MM.1S (cell line): ENCODE data around the gene OR51V1.

Experiments
- DNase-seq: peaks from one replicate; pipeline ENCODE4 v3.0.0-alpha.2; 2015
- H2AFZ ChIP-seq: fragments of 300-600 bp; sonication (generic); 2 replicates; pipeline ENCODE4 v1.6.0; 2016; ENCODE audit warnings: antibody characterized with exemption, low read length
- H3F3A ChIP-seq: fragments of 300-600 bp; sonication (generic); 2 replicates; pipeline ENCODE4 v1.6.1; 2016; ENCODE audit warnings: mild to moderate bottlenecking, antibody characterized with exemption, low read length, moderate library complexity, mixed read lengths; ENCODE audit not compliant: insufficient read depth
- H3K27ac ChIP-seq: fragments of 300-600 bp; sonication (generic); 2 replicates; pipeline ENCODE4 v1.5.1; 2016; ENCODE audit warnings: mild to moderate bottlenecking, low read length
- H3K27me3 ChIP-seq: fragments of 300-600 bp; sonication (generic); replicated peaks from 2 replicates; pipeline ENCODE4 v1.6.0; 2016; ENCODE audit warnings: low read length; ENCODE audit not compliant: insufficient read depth
- H3K36me3 ChIP-seq: fragments of 300-600 bp; sonication (generic); replicated peaks from 2 replicates; pipeline ENCODE4 v1.6.1; 2016; ENCODE audit warnings: mild to moderate bottlenecking, low read length, mixed read lengths; ENCODE audit not compliant: insufficient read depth
- H3K4me1 ChIP-seq: fragments of 300-600 bp; sonication (generic); 2 replicates; pipeline ENCODE4 v1.6.1; 2016; ENCODE audit warnings: low read length, mixed read lengths
- H3K4me2 ChIP-seq: fragments of 300-600 bp; sonication (generic); 2 replicates; pipeline ENCODE4 v1.6.0; 2016; ENCODE audit warnings: low read depth, low read length
- H3K4me3 ChIP-seq: fragments of 300-600 bp; sonication (generic); 2 replicates; pipeline ENCODE4 v1.5.1; 2016; ENCODE audit warnings: low read length, mixed read lengths
- H3K79me2 ChIP-seq: fragments of 300-600 bp; sonication (generic); 2 replicates; pipeline ENCODE4 v1.6.1; 2016; ENCODE audit warnings: mixed run types, low read length, mixed read lengths
- H3K9ac ChIP-seq: fragments of 300-600 bp; sonication (generic); 2 replicates; pipeline ENCODE4 v1.6.1; 2016; ENCODE audit warnings: low read length, mixed read lengths
- H3K9me2 ChIP-seq: fragments of 300-600 bp; sonication (generic); replicated peaks from 2 replicates; pipeline ENCODE4 v1.6.1; 2016; ENCODE audit warnings: mild to moderate bottlenecking, low read length, mixed read lengths; ENCODE audit not compliant: insufficient read depth
- H3K9me3 ChIP-seq: fragments of 300-600 bp; sonication (generic); replicated peaks from 2 replicates; pipeline ENCODE4 v1.6.1; 2016; ENCODE audit warnings: mild to moderate bottlenecking, low read length, mixed read lengths; ENCODE audit not compliant: insufficient read depth
- H4K20me1 ChIP-seq: fragments of 300-600 bp; sonication (generic); 2 replicates; pipeline ENCODE4 v1.6.1; 2016; ENCODE audit warnings: mild to moderate bottlenecking, low read length, moderate library complexity, mixed read lengths; ENCODE audit not compliant: insufficient read depth
- EZH2 ChIP-seq: fragments of 300-600 bp; sonication (generic); optimal IDR thresholded peaks from 2 replicates; pipeline ENCODE3; 2017; ENCODE audit warnings: low read depth, mild to moderate bottlenecking, antibody characterized with exemption, low read length, mixed read lengths
- EZH2phosphoT487 ChIP-seq: fragments of 300-600 bp; sonication (generic); IDR thresholded peaks from 2 replicates; pipeline ENCODE4 v1.6.1; 2018; ENCODE audit warnings: antibody characterized with exemption, low read length
- TF ChIP-seq, protein P1 (sequence below): fragments of 300-600 bp; sonication (generic); IDR thresholded peaks from 2 replicates; pipeline ENCODE4 v1.5.1; 2016; ENCODE audit warnings: antibody characterized with exemption, low read length, mixed read lengths

Gene OR51V1

DNA sequence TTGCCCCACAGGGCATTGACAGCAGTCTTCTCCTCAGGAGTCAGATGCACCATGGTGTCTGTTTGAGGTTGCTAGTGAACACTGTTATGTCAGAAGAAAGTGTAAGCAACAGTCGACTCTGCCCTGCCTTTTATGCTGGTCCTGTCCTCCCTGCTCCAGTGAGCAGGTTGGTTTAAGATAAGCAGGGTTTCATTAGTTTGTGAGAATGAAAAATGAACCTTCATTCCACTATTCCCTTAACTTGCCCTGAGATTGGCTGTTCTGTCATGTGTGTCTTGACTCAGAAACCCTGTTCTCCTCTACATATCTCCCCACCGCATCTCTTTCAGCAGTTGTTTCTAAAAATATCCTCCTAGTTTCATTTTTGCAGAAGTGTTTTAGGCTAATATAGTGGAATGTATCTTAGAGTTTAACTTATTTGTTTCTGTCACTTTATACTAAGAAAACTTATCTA is 33.9 kb upstream of the OR51V1 start, which contains the start of gene HBD:
TSS of gene HBD (minus strand) at position 103 of the 454 bp plus-strand sequence. CDS start at position 53, 50 bp downstream.
- peaks cover 51% of the 10 kb centered on the region for H3K4me1 ChIP-seq
- peak within 1 kb of the TSS; percentile 65 for H2AFZ ChIP-seq
- peaks cover 36% of the 10 kb centered on the region for H3F3A ChIP-seq
- H3K4me2 ChIP-seq: peak within 1 kb of the TSS; percentile 59
- peaks cover 7% of the 10 kb centered on the region for H3K79me2 ChIP-seq
- H3K27me3 ChIP-seq: no peaks in the 10 kb centered on the region
- no peaks in the 10 kb centered on the region for H3K36me3 ChIP-seq
- peak; percentile 79 for DNase-seq
- TF ChIP-seq EZH2 (no peak), EZH2phosphoT487 (no peak)
- TF ChIP-seq, protein P1, sequence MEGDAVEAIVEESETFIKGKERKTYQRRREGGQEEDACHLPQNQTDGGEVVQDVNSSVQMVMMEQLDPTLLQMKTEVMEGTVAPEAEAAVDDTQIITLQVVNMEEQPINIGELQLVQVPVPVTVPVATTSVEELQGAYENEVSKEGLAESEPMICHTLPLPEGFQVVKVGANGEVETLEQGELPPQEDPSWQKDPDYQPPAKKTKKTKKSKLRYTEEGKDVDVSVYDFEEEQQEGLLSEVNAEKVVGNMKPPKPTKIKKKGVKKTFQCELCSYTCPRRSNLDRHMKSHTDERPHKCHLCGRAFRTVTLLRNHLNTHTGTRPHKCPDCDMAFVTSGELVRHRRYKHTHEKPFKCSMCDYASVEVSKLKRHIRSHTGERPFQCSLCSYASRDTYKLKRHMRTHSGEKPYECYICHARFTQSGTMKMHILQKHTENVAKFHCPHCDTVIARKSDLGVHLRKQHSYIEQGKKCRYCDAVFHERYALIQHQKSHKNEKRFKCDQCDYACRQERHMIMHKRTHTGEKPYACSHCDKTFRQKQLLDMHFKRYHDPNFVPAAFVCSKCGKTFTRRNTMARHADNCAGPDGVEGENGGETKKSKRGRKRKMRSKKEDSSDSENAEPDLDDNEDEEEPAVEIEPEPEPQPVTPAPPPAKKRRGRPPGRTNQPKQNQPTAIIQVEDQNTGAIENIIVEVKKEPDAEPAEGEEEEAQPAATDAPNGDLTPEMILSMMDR: no peak
- H3K9ac ChIP-seq: peak within 1 kb of the TSS; percentile 55
- no peaks in the 10 kb centered on the region for H3K9me2 ChIP-seq
- peak within 1 kb of the TSS; percentile 80 for H3K27ac ChIP-seq
- H3K4me3 ChIP-seq: peak within 1 kb of the TSS; percentile 40
- H4K20me1 ChIP-seq: no peaks in the 10 kb centered on the region
- H3K9me3 ChIP-seq: no peaks in the 10 kb centered on the region

DNA sequence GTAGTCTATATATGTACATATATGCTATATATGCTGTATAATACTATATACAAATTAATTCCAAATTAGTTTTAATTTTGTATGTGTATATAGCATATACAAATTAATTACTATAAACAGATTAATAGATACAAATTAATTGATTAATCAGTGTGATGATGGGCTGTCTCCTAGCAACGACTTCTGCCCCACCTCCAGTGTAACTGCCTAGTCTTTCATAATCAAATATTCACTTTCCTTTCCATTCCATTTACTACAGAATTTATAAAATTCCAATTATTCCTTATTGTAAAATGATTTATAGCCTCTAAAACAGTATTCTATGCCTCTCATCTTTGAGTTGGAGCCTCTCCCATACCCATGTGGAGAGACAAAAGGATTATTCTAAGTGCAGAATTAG is 32.8 kb upstream of the OR51V1 start:
- H3K9me2 ChIP-seq: no peaks in the 10 kb centered on the region
- H3K4me2 ChIP-seq: peak overlapping the region; percentile 59
- TF ChIP-seq, protein P1: no peak
- TF ChIP-seq EZH2phosphoT487 (no peak), EZH2 (no peak)
- H3F3A ChIP-seq: peaks cover 46% of the 10 kb centered on the region
- H3K9ac ChIP-seq: no peak overlapping the region; the same call in 1 of the 2 replicates
- H2AFZ ChIP-seq: no peak overlapping the region
- H3K79me2 ChIP-seq: peaks cover 7% of the 10 kb centered on the region
- H3K4me3 ChIP-seq: peak overlapping the region; percentile 40; the same call in 1 of the 2 replicates
- peak overlapping the region; percentile 80; the same call in 1 of the 2 replicates for H3K27ac ChIP-seq
- no peaks in the 10 kb centered on the region for H3K36me3 ChIP-seq
- no peaks in the 10 kb centered on the region for H4K20me1 ChIP-seq
- H3K9me3 ChIP-seq: no peaks in the 10 kb centered on the region
- DNase-seq: no peak
- peaks cover 59% of the 10 kb centered on the region for H3K4me1 ChIP-seq
- no peaks in the 10 kb centered on the region for H3K27me3 ChIP-seq

DNA sequence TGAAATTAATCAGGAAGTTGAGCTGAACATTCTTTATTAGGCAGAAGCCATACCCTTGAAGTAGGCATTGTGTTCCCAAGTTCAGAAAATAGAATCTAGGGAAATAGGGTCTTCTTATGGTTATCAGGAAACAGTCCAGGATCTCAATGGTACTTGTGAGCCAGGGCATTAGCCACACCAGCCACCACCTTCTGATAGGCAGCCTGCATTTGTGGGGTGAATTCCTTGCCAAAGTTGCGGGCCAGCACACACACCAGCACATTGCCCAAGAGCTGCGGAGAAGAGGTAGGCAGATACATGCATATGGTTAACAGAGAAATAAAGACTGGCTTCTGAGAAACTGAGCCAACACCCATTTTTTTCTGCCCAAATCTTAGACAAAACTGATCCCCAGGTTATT is 32.3 kb upstream of the OR51V1 start:
- no peak for DNase-seq

More for the DNA sequence above, 32.3 kb upstream of the OR51V1 start:
- Histone ChIP-seq H4K20me1 (no peaks in the 10 kb centered on the region), H3F3A (peaks cover 46% of the 10 kb centered on the region), H3K4me2 (peak overlapping the region; percentile 59), H3K9me3 (no peaks in the 10 kb centered on the region), H3K9me2 (no peaks in the 10 kb centered on the region), H3K4me3 (no peak overlapping the region), H3K27me3 (no peaks in the 10 kb centered on the region), H3K27ac (no peak overlapping the region), H3K4me1 (peaks cover 59% of the 10 kb centered on the region), H3K36me3 (no peaks in the 10 kb centered on the region), H2AFZ (no peak overlapping the region), H3K9ac (no peak overlapping the region), H3K79me2 (peaks cover 7% of the 10 kb centered on the region)
- TF ChIP-seq EZH2 (no peak), EZH2phosphoT487 (no peak)
- TF ChIP-seq, protein P1: no peak
